NCI-H128 (cell line): Measurements from ENCODE around the gene PPFIA4.
"Not testable (repeated sequence)": the region's sequence is repeated elsewhere in the genome, so short reads cannot be mapped to it uniquely, and the experiment has no call there.

Source experiments
- DNase-seq: peaks from one replicate; lab custom pipeline; 2025; ENCODE audit not compliant: unreplicated experiment; lab: John Stamatoyannopoulos, UW

Gene PPFIA4

DNA sequence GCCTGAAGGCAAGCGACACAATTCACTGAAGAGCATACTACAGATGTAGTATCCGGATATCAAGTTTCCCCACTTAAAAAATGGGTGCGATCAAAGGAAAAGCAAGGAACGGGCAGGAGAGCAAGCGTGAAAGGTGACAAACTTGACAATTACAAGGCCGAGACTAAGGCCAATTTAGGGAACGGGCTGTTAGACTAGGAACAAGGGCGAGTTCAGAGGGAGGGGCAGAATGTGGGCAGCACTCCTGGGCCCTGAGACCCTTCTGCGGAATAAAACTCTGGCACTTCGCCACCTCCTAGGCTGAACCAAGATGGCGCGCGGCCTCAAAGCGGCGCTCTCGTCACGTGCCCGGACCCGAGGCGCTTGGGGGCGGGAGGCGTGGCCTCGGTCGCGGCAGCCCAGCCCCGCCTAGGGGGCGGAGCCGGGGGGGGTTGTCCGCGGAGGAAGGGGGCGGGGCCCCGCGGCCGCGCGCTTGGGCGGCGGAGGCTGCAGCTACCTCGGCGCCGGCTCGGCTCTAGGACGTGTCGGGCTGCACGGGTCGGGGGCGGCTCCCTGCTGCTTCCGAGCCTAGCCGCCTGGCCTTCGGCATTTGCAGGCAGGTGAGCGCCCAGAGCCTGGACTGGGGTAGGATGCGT lies at the start of gene PPFIA4:
Gene PPFIA4, plus strand, starts transcription at position 461 of the 635 bp plus-strand sequence. CDS start 12,518 bp downstream, outside the sequence.
- peak; percentile 95 for DNase-seq

DNA sequence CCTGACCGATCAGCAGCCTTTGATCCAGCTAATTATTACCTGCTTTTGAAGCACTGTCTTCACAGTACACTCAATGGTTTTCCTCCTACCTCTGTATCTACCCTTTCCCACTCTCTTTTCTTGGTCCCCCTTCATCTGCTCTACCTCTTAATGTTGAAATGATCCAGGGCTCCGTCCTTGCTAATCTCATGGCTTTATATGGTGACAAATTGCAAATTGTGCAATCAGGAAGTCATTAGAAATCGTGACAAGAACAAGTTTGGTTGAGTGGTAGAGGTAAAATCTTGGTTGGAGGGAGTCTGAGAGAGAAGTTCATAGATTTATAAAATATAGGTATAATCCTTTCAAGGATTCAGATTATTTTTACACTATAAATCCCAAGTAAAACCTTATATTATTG lies 49.7 kb upstream of the PPFIA4 start:
- DNase-seq, result no peak

DNA sequence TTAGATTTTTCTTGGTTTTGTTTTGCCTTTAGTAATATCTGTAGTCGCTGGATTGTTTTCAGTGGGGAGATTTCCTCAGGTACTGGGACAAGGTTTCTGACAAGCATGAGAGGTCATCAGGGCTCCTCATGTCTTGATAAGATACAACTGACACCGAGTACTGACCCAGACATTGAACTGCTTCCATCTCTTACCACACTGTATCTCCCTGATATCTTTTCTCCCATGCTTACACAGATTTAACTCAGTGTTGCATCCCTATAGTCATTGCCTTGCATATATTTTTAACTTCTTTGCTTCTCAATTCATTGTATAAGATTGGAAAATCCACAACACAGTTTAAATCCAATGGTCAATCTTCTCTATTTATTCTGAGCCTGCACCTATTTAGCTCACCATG lies 46.8 kb upstream of the PPFIA4 start:
- DNase-seq, result no peak

DNA sequence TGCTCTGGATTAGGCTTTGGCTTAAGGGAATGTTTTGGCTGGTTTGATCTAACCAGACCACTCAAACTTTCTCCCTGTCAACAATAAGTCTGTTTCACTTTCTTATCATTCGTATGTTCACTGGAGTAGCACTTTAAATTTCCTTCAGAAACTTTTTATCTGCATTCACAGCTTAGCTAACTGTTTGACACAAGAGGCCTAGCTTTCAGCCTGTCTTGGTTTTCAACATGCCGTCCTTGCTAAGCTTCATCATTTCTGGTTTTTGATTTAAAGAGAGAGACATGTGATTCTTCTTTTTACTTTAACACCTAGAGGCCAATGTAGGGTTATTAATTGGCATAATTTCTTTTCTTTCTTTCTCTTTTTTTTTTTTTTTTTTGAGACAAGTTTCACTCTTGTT lies 44.4 kb upstream of the PPFIA4 start:
- DNase-seq, result no peak

DNA sequence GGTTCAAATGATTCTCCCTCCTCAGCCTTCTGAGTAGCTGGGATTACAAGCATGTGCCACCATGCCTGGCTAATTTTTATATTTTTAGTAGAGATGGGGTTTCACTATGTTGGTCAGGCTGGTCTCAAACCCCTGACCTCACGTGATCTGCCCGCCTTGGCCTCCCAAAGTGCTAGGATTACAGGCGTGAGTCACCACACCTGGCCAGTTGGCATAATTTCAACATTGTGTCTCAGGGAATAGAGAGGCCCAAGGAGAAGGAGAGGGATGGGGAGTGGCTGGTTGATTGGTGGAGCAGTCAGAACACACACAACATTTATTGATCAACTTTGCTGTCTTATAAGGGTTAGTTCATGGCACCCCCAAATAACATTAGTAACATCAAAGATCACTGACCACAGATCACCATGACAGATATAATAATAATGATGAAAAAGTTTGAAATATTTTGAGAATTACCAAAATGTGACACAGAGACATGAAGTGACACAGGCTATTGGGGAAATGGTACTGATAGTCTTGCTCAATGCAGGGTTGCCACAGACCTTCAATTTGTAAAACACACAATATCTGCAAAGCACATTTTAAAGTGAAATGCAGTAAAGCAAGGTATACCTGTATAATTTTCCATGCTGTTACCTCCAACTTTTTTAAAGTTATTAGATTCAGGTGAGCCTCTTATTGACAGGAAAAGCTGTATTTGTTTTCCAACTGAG lies 43.4 kb upstream of the PPFIA4 start:
- no peak for DNase-seq

DNA sequence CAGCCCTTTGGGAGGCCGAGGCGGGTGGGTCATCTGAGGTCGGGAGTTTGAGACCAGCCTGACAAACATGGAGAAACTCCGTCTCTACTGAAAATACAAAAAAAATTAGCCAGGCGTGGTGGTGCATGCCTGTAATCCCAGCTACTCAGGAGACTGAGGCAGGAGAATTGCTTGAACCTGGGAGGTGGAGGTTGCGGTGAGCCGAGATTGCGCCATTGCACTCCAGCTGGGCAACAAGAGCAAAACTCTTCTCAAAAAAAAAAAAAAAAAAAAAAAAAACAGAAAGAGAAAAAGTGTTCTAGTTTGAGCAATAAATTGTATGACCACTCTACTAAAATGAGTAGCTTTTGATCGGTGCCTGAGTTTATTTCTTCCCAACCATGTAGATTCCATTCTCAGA lies 40.2 kb upstream of the PPFIA4 start:
- DNase-seq, result not testable (repeated sequence)

DNA sequence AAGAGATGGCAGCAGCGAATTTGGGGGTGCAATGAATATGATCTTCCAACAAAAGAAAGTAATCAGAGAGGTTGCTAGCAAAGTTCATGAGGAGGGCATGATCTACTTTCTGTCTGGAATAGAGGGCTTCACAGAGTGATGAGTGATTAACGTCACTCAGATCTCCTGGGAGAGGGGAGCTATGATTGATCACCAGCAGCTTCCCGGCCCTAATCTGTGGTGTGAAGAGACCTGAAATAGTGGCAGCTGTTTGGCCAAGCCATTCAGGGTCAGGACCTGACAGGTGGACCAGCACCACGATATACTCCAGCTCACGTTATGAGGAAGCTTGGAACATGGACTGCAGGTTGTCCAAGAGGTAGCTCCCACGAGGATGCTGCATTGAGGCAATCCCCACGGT lies 39.0 kb upstream of the PPFIA4 start:
- DNase-seq, result no peak

DNA sequence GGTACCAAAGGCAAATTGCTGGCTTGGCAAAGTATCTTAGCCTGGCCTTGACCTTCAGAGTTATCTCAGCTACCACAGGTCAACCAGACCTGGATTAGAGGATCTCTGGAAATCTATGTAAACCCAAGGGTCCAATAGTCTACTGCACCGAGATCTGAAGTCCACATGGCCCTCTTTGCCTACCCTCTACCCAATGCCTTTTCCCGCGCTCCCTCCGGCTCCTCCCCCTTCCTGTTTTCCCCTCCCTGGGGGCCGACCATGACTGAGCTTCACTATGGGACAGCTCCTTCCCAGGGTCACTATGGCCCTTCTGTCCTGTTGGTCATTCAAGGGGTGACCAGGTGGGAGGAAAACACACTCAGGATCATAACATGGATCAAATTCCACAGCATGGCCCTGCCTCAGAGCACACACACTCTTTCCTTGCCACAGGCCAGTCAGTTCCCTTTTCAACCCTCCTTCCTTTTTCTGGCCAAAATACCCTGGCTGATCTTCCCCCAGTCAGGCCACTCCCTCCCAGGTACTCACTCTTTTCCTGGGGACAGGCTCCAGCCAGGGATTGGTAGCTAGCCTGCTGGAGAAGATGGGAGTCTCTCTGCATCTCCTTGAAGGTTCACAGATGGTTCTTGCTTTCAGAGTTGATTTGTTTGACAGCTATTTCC lies 38.2 kb upstream of the PPFIA4 start:
- DNase-seq, result no peak

DNA sequence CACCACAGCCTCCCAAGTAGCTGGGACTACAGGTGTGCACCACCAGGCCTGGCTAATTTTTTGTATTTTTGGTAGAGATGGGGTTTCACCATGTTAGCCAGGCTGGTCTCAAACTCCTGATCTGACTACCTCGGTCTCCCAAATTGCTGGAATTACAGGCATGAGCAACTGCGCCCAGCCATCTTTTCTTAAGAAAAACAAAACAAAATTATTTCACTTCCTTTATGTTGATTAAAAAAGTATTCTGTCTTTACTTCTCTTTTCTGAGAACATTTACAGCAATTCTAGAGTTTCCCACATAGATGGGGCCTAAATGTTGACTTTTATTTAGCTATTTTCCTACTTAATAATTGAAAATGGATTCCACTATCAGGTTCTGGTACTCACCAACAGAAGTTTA lies 36.4 kb upstream of the PPFIA4 start:
- DNase-seq, result no peak

DNA sequence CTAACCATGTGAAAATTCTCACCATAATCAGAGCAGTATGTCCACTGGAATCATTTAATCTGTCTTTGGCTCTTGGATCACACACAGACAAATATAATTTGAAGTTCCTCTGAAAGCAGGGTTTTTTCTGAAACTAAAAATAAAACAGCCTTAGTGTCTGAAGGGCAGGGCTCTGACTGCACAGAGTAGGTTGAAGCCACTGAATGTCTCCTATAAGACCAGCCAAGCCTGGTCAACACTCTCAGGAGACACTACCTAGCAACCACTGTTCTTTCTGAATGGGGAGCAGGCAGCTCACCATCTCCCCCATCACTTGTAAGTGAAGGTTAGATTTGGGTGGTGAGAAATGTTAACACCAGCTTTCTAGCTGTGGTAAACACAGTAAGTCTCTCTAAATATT lies 35.2 kb upstream of the PPFIA4 start:
- no peak for DNase-seq

DNA sequence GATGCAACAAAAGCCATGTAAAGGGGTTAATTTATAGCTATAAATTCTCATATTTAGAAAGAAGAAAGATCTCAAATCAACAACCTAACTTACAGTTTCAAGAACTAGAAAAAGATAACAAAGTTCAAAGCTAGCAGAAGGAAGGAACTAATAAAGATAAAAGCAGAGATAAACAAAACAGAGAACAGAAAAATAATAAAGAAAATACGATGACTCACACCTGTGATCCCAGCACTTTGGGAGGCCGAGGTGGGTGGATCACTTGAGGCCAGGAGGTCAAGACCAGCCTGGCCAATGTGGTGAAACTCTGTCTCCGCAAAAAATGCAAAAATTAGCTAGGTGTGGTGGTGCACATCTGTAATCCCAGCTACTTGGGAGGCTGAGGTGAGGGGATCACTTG lies 31.5 kb upstream of the PPFIA4 start:
- DNase-seq, result no peak

DNA sequence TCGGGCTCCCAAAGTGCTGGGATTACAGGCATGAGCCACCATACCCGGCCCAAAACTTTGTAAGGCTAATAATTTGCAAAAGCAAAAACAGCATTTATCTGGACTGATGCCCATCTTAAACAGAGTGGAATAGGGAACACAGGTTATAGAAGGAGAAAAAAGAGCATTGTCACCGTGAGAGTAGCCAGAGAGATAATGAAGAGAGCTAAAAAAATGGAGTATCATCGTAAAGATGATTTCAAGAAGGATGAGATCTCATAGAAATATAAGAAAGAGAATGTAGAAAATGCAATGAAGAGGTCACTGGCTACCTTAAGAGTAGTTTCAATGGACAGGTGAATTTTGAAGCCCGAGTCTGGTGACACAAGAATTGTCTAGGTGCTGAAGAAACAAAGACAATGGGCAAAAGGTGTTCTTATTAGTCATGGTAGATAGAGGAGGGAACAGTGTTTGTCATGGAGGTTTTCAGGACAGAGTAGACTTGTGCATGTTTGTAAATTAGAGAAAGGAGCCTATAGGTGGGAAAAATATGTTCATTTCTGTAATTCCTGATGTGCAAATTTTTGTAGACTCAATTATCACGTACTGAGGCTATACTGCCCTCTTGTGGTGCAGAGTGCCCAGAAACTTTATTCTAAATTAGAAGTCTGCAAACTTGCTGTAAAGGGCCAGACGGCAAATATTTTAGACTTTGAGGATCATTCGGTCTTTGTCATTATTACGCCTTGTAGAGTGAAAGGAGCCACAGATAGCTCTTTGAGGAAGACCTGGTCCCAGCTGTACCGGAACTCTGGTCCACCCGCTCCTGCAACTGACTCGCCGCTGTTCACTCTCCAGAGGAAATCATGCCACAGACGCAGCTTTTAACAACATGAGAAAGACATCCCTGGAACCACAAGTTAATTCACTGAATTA lies 27.2 kb upstream of the PPFIA4 start:
- peak; percentile 50 for DNase-seq

DNA sequence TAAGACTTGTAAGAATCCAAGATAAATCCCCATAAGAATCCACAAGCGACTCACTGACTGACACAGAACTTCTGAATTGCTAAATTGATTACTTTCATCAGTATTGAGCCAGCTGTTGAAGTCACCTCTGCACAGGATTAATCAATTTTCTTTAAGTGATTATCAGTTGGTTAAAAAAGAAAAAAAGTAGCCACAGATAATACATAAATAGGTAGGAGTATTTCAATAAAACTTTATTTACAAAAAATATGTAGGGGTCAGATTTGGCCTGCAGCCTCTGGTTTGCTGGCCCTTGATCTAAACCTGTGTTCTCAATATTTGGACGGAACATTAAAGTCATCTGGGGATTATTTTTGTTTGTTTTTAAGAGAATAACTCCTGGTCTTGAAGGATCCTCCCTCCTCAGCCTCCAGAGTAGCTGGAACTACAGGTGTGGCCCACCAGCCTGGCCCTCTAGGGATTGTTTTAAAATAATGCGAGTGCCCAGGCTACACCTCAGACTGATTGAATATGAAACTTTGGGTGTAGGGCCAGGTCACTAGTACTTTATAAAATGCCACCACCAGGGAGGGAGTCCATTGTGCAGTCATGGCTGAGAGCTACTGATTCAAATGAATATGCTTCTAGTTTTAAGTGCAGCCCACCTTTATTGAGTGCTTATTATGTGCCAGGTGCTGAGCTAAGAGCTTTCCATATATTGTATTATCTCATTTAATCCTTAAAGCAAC lies 25.9 kb upstream of the PPFIA4 start:
- DNase-seq, result no peak

DNA sequence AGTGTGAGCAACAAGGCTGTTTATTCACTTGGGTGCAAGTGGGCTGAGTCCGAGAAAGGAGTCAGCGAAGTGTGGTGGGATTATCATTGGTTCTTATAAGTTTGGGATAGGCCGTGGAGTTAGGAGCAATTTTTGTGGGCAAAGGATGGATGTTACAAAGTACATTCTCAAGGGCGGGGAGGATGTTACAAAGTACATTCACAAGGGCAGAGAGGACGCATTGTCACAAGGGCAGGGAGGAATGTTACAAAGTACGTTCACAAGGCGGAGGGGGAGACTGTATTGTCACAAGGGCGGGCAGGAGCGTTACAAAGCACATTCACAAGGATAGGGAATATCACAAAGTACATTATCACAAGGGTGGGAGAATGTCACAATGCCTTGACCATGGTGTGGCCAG lies 24.3 kb upstream of the PPFIA4 start:
- no peak for DNase-seq

DNA sequence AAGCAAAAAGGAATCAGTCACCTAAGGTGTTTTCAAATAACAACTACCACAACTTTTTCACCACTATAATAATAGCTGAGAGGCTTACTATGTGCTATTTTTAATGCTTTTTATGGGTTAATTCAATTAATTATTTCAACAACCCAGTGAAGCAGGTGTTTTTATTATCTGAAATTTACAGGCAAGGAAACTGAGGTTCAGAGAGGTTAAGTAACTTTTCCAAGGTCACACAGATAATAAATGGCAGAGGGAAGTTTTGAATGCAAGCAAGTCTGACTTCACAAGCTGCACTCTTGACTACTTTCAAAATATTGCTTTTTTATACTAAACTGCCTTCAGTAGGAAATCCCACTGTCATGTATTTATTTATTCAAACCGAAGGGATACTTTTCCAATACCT lies 23.3 kb upstream of the PPFIA4 start:
- DNase-seq, result no peak

DNA sequence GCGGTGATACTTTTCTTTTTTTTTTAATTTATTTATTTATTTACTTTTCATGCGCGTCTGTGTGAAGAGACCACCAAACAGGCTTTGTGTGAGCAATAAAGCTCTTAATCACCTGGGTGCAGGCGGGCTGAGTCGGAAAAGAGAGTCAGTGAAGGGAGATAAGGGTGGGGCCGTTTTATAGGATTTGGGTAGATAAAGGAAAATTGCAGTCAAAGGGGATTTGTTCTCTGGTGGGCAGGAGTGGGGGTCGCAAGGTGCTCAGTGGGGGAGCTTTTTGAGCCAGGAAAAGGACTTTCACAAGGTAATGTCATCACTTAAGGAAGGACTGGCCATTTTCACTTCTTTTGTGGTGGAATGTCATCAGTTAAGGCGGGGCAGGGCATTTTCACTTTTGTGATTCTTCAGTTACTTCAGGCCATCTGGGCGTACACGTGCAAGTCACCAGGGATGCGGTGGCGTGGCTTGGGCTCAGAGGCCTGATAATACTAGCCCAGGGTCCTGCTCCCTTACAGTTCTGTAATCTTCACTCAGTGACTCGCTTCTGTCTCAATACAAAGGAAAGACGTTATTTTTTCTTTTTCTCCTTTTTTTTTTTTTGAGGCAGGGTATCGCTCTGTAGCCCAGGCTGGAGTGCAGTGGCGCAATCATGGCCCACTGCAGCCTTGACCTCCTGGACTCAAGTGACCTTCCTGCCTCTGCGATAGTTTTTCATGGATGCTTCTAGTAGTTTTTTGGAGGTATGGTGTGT lies 20.7 kb upstream of the PPFIA4 start:
- DNase-seq, result not testable (repeated sequence)

DNA sequence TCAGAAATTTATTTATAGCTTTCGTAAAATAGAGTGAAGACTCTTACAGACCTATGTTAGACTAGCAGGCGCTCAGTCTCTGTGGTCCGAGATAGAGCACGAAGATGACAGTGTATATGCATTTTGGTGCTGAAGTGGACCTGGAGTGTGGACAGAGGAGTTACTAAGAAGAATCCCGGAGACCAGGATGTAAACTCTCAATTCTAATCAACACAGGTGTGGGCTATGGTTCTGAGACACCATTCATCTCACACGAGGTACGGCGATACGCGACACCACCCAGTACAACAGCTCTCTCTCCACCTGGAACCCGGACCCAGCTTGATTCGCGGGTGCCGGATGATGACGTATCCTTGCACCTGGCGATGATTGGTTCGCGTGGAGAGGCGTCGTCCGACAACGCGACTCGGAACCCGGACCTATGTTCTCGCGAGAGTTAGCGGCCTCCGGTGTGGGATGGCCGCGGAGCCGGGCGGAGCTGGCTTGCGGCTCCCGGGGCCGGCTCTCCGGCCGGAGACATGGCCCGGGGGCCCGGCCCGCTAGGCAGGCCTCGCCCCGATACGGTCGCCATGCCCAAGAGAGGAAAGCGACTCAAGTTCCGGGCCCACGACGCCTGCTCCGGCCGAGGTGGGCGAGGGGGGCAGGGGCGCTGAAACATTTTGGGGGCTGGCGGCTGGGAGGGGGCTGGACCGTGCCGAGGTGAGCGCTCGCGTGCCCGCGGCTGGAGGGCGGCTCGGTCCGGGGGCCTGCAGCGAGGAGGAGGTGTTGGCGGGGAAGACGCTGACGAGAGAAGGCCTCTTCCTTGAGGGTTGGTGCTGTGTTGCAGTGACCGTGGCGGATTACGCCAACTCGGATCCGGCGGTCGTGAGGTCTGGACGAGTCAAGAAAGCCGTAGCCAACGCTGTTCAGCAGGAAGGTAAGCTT lies 19.1 kb upstream of the PPFIA4 start, which contains the start of gene TMEM183A:
Gene TMEM183A, plus strand, starts transcription at position 427 of the 924 bp plus-strand sequence. Its CDS starts 92 bp downstream, at position 519.
- DNase-seq, result peak; percentile 97

DNA sequence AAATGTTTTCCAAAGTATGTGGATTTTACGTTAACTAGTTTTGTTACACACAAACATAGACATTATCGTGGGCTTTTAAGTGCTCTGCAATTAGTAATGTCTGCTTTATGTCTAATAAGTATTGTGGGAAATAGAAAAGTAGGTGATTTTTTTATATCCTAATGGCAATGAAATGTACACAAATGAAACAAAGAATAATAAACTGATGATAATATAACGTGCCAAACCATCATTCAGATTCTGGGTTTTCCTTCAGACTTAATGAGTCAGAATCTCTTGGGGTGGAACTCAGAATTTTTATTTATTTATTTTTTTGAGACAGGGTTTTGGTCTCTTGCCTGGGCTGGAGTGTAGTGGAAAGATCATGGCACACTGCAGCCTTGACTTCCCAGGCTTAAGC lies 17.1 kb upstream of the PPFIA4 start:
- DNase-seq, result no peak

DNA sequence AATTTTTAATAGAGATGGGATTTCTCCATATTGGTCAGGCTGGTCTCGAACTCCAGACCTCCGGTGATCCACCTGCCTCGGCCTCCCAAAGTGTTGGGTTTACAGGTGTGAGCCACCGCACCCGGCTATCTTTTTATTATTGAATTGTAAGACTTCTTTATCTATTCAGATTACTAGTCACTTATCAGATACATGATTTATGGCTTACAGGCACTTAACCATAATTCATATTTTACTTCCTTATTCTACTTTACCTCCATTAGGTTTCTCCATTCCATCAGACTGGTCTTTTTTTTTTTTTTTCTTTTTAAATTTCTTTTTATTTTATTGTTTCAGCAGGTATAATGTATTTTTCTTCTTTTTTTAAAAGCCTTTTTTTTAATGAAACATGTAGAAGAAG lies 14.7 kb upstream of the PPFIA4 start:
- DNase-seq, result no peak
